Keratinocyte (primary cell): Measurements from ENCODE around the gene MIGA2.

Experiments used
- EZH2 ChIP-seq: IDR thresholded peaks from one replicate; pipeline ENCODE4 v1.6.1; 2012; ENCODE audit warnings: inconsistent platforms, mild to moderate bottlenecking, low read length, moderate library complexity
- TF ChIP-seq, protein P1 (sequence below), 3 experiments: IDR thresholded peaks in 1 of 3; conservative IDR thresholded peaks in 1 of 3; optimal IDR thresholded peaks in 1 of 3; 2 replicates in 2 of 3; 3 replicates in 1 of 3; pipeline versions ENCODE3 to v1.5.1; 2011; ENCODE audit warnings: low read length in 3 of 3, mild to moderate bottlenecking in 3 of 3, moderate library complexity in 2 of 3, control low read depth in 1 of 3, inconsistent platforms in 1 of 3; ENCODE audit not compliant: insufficient read depth in 2 of 3; ENCODE audit errors: extremely low read depth in 1 of 3

- TF ChIP-seq, protein P1, sequence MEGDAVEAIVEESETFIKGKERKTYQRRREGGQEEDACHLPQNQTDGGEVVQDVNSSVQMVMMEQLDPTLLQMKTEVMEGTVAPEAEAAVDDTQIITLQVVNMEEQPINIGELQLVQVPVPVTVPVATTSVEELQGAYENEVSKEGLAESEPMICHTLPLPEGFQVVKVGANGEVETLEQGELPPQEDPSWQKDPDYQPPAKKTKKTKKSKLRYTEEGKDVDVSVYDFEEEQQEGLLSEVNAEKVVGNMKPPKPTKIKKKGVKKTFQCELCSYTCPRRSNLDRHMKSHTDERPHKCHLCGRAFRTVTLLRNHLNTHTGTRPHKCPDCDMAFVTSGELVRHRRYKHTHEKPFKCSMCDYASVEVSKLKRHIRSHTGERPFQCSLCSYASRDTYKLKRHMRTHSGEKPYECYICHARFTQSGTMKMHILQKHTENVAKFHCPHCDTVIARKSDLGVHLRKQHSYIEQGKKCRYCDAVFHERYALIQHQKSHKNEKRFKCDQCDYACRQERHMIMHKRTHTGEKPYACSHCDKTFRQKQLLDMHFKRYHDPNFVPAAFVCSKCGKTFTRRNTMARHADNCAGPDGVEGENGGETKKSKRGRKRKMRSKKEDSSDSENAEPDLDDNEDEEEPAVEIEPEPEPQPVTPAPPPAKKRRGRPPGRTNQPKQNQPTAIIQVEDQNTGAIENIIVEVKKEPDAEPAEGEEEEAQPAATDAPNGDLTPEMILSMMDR (optimal IDR thresholded peaks at IDR 0.05 in 1 of 3, IDR thresholded peaks at IDR 0.05 in 1 of 3, conservative IDR thresholded peaks at IDR 0.05 in 1 of 3; ENCODE audit: extremely low read depth in 1 of 3, insufficient read depth in 2 of 3, low read length in 3 of 3) = no peak
- no peak for TF ChIP-seq EZH2
These were observed 49.8 kb upstream of the MIGA2 start for GRCh38 chr9:128986671-128987070.
